Inflammatory macrophage treated with lipopolysaccharide for 4 hours (primary cell): ENCODE results near the gene PYCR2.
"Not testable (repeated sequence)": the region's sequence is repeated elsewhere in the genome, so short reads cannot be mapped to it uniquely, and the experiment has no call there.

Source experiments
- DNase-seq: peaks from one replicate; pipeline ENCODE4 v3.0.0-alpha.2; 2020

PYCR2 gene

GRCh38 chr1:225941187-225941941, 17.3 kb upstream of the PYCR2 start, which contains the start of gene LEFTY2:
TSS of gene LEFTY2 (minus strand) at chr1:225941220. CDS start at chr1:225941140, 80 bp downstream.
- no peak for DNase-seq

GRCh38 chr1:225940385-225941151, 16.5 kb upstream of the PYCR2 start:
- DNase-seq = no peak

- DNase-seq = not testable (repeated sequence)
These were observed 15.9 kb upstream of the PYCR2 start for GRCh38 chr1:225939939-225940310.

- DNase-seq = not testable (repeated sequence)
These were observed 15.3 kb upstream of the PYCR2 start for GRCh38 chr1:225939097-225939938.

DNA sequence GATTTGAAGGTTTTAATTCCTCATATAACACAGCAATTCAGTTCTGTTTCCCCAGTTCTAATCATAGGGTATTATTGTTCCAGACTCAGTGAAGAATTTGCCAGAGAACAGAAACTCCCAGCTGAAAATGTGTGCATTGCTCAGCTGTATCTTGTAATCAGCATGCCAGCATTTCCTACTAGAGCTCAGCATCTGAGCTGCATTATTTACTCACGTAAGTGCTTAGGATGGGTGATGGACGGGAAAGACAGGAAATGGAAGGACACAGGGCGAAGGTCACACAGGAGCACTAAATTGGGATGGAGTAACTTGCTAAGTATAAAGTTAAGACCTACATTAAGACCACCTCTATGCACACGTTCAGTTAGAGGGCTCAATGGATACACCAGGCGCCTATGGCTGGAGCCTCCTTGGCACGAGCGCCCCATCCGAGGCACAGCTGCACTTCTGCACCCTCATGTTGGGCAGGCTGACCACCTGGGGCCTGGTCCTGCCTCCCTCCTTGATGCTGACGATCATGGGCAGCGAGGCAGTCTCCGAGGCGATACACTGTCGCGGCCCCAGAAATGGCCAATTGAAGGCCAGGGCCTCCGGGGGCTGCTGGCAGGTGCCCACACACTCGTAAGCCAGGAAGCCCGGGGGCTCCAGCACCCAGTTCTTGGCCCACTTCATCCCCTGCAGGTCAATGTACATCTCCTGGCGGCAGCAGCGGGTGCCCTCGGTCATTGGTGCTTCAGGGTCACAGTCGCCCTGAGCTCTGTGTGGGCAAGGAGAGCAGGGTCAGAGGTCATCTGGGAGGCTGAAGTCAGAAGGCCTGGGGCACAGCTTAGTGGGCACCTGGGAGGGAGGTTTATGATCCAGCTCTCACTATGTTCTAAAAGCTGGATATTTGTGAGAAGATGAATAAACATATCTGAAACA, 13.3 kb upstream of the PYCR2 start:
- DNase-seq = no peak

GRCh38 chr1:225936523-225936922, 12.5 kb upstream of the PYCR2 start:
- no peak for DNase-seq

GRCh38 chr1:225936086-225936485, 12.0 kb upstream of the PYCR2 start:
- not testable (repeated sequence) for DNase-seq

- no peak for DNase-seq
These were observed 10.7 kb upstream of the PYCR2 start for GRCh38 chr1:225934711-225935110.

DNA sequence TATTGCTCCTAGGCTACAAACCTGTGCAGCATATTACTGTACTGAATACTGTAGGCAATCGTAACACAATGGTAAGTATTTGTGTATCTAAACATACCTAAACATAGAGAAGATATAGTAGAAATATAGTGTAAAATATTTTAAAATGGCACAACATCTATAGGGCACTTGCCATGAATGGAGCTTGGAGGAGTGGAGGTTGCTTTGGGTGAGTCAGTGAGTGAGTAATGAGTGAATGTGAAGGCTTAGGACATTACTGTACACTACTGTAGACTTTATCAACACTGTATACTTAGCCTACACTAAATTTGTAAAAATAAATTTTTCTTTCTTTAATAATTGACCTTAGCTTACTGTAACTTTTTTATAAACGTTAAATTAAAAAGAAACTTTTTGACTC, 9.0 kb upstream of the PYCR2 start:
- no peak for DNase-seq

GRCh38 chr1:225931270-225932136, 7.5 kb upstream of the PYCR2 start:
- no peak for DNase-seq

DNA sequence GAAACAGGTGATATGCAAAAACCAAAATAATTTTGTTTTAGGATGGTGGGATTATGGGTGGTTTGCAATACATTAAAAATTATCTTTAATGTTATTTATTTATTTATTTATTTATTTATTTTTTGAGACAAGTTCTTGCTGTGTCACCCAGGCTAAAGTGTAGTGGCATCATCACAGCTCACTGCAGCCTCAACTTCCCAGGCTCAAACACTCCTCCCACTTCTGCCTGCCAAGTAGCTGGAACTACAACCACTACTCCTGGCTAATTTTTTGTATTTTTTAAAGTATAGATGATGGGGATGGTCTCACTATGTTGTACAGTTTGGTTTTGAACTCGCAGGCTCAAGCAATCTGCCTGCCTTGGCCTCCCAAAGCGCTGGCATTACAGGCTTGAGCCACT, 6.5 kb upstream of the PYCR2 start:
- no peak for DNase-seq

DNA sequence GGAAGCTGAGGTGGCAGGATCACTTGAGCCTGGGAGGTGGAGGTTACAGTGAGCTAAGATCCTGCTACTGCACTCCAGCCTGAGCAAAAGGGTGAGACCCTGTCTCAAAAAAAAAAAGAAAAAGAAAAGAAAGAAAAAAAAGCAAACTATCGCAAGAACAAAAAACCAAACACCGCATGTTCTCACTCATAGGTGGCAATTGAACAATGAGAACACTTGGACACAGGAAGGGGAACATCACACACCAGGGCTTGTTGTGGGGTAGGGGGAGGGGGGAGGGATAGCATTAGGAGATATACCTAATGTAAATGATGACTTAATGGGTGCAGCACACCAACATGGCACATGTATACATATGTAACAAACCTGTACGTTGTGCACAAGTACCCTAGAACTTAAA, 5.4 kb upstream of the PYCR2 start:
- DNase-seq = not testable (repeated sequence)

- DNase-seq = no peak
These were observed 4.4 kb upstream of the PYCR2 start for GRCh38 chr1:225928186-225929175.

DNA sequence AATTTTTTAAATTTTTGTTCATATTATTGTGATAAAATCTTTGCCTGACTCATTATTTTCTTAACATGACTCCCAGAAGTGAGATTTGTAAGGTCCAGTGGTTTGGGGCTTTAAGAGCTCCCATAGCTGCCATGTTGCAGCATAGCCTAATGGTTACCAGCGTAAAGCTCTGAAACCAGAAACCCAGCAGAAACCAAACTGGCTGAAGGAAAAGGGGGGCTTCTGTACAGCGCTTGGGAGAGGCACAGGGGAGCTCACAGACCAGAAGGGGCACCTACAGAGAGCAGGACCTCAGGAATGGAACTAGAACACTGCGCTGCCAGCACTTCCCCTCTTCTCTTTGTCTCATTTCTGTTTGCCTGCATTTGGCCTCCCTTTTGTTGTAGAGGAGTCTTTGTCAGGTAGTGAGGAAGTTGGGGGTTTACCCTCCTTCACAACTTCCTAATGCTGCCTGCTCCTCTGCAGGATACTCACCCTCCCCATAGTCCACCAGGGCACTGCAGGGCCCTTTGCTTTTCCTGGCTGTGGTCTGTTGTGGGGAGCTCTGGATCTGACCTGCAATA, 2.6 kb upstream of the PYCR2 start:
- no peak for DNase-seq

- no peak for DNase-seq
These were observed 714 bp downstream of the PYCR2 start for GRCh38 chr1:225923381-225923691.

DNA sequence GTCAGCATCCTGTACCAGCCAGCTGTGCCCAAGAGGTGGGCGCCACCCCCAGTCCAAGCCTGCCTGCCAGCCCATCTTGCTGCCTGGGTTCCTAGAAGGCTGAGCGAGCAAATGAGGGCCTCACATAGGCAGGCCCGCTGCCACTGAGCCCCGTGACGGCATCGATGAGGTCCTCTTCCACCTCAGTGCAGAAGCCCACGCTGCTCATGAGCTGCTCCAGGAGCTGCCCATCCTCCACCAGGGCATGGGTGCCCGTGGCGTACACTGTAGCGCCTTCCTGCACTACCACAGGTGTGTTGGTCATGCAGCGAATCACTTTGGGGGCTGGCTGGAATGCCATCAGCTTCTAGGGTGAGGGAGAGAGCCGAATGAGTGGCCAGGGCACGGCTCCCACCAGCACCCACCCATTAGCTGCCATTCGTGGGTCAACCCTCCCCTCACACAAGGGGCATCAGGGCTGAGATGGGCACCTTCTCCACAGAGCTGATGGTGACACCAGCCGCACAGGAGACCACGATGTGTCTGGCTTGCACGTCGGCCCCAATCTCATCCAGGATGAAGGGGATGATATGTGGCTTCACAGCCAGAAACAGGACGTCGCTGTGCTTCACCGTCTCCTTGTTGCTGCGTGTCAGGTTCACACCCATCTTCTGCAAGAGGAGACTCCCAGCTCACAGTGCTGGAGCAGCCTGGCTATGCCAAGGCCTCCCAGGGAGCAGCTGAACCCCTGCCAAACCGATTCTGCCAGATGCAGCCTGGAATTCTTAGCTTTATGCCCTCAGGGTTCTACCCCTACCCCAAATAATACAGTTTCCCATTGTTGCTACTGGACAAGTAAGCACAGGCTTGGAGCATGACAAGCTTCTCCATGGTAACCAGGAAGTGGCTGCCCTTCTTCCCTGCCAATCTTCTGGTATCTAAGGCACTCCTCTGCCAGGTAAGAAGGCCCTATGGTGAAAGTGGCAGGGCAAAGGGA, 2.0 kb downstream of the PYCR2 start:
- no peak for DNase-seq

GRCh38 chr1:225919906-225920305, 4.1 kb downstream of the PYCR2 start:
- peak; percentile 6 for DNase-seq

- DNase-seq = no peak
These were observed 5.8 kb downstream of the PYCR2 start for GRCh38 chr1:225918280-225918679.
